ENCODE results near the gene BNIP5.

The BNIP5 gene

GRCh38 chr6:36336779-36337241, at the start of gene BNIP5:
Gene BNIP5 (minus strand): TSS chr6:36336888. CDS start chr6:36330690, 6,198 bp downstream.
- DNase-seq (ENCODE audit: low read depth): no peak

GRCh38 chr6:36384095-36384494, 47.4 kb upstream of the BNIP5 start:
- DNase-seq (ENCODE audit: low read depth): no peak

- no peak for DNase-seq (ENCODE audit: low read depth)
Observed at GRCh38 chr6:36383606-36384005, 46.9 kb upstream of the BNIP5 start.

- DNase-seq (ENCODE audit: low read depth): no peak
Observed at GRCh38 chr6:36382976-36383375, 46.3 kb upstream of the BNIP5 start.

- DNase-seq (ENCODE audit: low read depth): no peak
Observed at GRCh38 chr6:36381502-36382389, 45.1 kb upstream of the BNIP5 start.

GRCh38 chr6:36380166-36380565, 43.5 kb upstream of the BNIP5 start:
- DNase-seq (ENCODE audit: low read depth): no peak

GRCh38 chr6:36378936-36379335, 42.2 kb upstream of the BNIP5 start:
- DNase-seq (ENCODE audit: low read depth): no peak

GRCh38 chr6:36378243-36378920, 41.7 kb upstream of the BNIP5 start:
- DNase-seq (ENCODE audit: low read depth): no peak

GRCh38 chr6:36377594-36377993, 40.9 kb upstream of the BNIP5 start:
- DNase-seq (ENCODE audit: low read depth): no peak

GRCh38 chr6:36376742-36377141, 40.1 kb upstream of the BNIP5 start:
- DNase-seq (ENCODE audit: low read depth): no peak

- DNase-seq (ENCODE audit: low read depth): no peak
Observed at GRCh38 chr6:36376183-36376582, 39.5 kb upstream of the BNIP5 start.

- DNase-seq (ENCODE audit: low read depth): no peak
Observed at GRCh38 chr6:36375644-36376155, 39.0 kb upstream of the BNIP5 start.

GRCh38 chr6:36374972-36375371, 38.3 kb upstream of the BNIP5 start:
- no peak for DNase-seq (ENCODE audit: low read depth)

GRCh38 chr6:36374194-36374593, 37.5 kb upstream of the BNIP5 start:
- DNase-seq (ENCODE audit: low read depth): no peak

- DNase-seq (ENCODE audit: low read depth): no peak
Observed at GRCh38 chr6:36373368-36374019, 36.8 kb upstream of the BNIP5 start.

GRCh38 chr6:36372088-36372487, 35.4 kb upstream of the BNIP5 start:
- no peak for DNase-seq (ENCODE audit: low read depth)

GRCh38 chr6:36371211-36371610, 34.5 kb upstream of the BNIP5 start:
- DNase-seq (ENCODE audit: low read depth): no peak

- DNase-seq (ENCODE audit: low read depth): no peak
Observed at GRCh38 chr6:36370638-36371037, 34.0 kb upstream of the BNIP5 start.

GRCh38 chr6:36368921-36369865, 32.5 kb upstream of the BNIP5 start:
- no peak for DNase-seq (ENCODE audit: low read depth)

- no peak for DNase-seq (ENCODE audit: low read depth)
Observed at GRCh38 chr6:36368421-36368820, 31.7 kb upstream of the BNIP5 start.

- DNase-seq (ENCODE audit: low read depth): no peak
Observed at GRCh38 chr6:36367743-36368142, 31.1 kb upstream of the BNIP5 start.

Measured in activated T-helper 1 cell treated with Interleukin-2 at 50 U/mL for 16 hours (primary cell).